Mucosa of stomach (tissue), 1 donor: Measurements from ENCODE around the gene CPHXL.

ENCODE experiments used
- H3K27me3 ChIP-seq: one replicate; pipeline ENCODE4 v1.7.0; 2013; ENCODE audit warnings: mild to moderate bottlenecking, low read length; ENCODE audit not compliant: control insufficient read depth, insufficient read depth
- H3K36me3 ChIP-seq: one replicate; pipeline ENCODE4 v1.7.0; 2013; ENCODE audit warnings: low read length; ENCODE audit not compliant: control insufficient read depth, insufficient read depth
- H3K4me1 ChIP-seq: one replicate; pipeline ENCODE4 v1.7.0; 2013; ENCODE audit warnings: mild to moderate bottlenecking, low read length; ENCODE audit not compliant: control insufficient read depth, insufficient read depth
- H3K4me3 ChIP-seq: one replicate; pipeline ENCODE4 v1.7.0; 2013; ENCODE audit warnings: low read length
- H3K9ac ChIP-seq: one replicate; pipeline ENCODE4 v1.7.0; 2013; ENCODE audit warnings: mild to moderate bottlenecking, low read length, moderate library complexity
- H3K9me3 ChIP-seq: one replicate; pipeline ENCODE4 v1.7.0; 2013; ENCODE audit warnings: mild to moderate bottlenecking, low read length, moderate library complexity; ENCODE audit not compliant: control insufficient read depth
- donor health status: Pancreatic carcinoma.

The CPHXL gene

DNA sequence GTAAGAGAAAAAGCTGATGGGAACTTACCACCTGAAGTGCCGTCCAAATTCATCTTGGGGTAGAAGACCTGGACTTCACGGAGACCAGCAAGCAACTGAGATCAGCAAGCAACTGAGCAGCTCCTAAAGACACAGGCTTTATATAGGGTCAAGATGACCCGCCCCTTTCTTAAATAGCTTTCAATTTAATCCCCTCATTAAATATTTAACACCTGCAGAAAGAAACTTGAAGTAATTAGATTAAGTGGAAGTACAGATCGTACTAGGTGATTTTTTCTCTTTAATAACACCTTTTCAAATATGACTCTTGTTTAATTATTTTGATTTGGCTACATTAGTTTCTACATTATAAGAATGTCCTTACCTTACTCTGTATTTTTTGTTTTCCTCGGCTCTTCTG lies at the start of gene CPHXL:
CPHXL (minus strand) TSS at position 101 of the 400 bp plus-strand sequence; CDS start at position 53, 48 bp downstream.
- no peaks in the 10 kb centered on the region for H3K9me3 ChIP-seq
- no peaks in the 10 kb centered on the region for H3K36me3 ChIP-seq
- no peaks in the 10 kb centered on the region for H3K27me3 ChIP-seq
- no peak within 1 kb of the TSS for H3K4me3 ChIP-seq
- H3K9ac ChIP-seq: no peak within 1 kb of the TSS
- peaks cover 8% of the 10 kb centered on the region for H3K4me1 ChIP-seq

DNA sequence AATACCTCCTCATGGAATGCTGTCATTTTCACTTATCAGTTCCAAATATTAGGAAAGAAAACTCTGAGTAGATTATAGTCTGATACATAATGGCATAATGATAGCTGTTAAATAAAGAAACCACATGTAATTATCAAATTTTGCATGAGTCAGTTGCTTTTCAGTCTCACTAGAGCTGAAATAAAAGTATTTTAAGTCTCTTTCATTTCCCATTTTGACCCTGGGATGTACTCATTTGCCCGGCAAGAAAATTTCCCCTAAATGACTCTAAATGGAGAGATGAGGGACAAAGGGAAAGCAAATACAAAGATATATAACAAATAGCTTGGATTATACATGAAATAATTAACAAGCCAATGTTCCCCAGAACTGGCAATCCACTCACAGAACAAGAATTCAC lies 47.9 kb upstream of the CPHXL start:
- Histone ChIP-seq H3K9ac (no peak overlapping the region), H3K27me3 (peaks cover 3% of the 10 kb centered on the region), H3K36me3 (no peaks in the 10 kb centered on the region), H3K4me1 (no peaks in the 10 kb centered on the region), H3K4me3 (no peak overlapping the region), H3K9me3 (no peaks in the 10 kb centered on the region)

DNA sequence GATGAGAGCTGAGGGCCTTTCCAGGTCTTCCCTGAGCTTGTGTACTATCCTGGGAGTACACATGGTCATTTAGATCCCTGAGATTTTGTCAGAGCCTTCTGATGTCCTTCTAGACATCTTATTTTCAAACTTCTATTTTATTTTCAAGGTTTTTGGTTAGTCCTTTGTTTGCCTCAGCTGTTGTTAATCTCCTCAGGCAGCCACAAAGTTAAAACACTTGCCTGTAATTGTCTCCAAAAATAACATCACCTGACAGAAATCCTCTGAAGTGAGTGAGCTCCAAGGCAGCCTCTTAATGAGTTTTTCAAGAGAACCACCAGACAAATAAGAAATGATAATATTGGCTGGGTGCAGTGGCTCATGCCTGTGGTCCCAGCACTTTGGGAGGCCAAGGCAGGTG lies 43.8 kb upstream of the CPHXL start:
- Histone ChIP-seq H3K9ac (no peak overlapping the region), H3K9me3 (no peaks in the 10 kb centered on the region), H3K4me1 (no peaks in the 10 kb centered on the region), H3K27me3 (peaks cover 3% of the 10 kb centered on the region), H3K4me3 (no peak overlapping the region), H3K36me3 (no peaks in the 10 kb centered on the region)

DNA sequence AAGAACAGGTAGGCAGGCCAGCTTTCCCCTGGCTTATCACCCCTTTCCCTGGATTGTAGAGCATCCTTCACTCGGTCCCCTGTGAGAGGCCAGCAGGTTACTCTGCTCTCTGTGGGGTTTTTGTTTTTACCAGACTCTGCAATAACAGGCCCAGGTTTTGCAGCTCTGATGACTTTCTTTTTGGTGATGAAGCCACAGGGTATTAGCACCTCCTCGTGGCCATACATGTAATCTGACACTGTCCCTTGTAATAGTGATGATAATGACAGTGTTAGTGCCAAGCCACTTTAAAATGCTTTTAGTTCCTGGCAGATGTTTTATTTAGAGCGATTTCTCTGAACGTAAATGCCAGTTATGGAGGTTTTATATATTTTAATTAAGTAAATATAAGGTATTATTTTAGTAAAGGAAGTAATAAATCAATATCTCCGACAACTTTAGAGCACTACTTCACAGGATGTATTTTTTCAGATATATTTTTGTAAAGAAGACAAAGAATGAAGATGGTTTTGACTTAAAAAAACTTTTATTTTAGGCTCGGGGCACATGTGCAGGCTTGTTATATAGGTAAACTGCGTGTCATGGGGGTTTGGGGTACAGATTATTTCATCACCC lies 38.0 kb upstream of the CPHXL start:
- no peaks in the 10 kb centered on the region for H3K9me3 ChIP-seq
- no peak overlapping the region for H3K4me3 ChIP-seq
- no peaks in the 10 kb centered on the region for H3K4me1 ChIP-seq
- no peak overlapping the region for H3K9ac ChIP-seq
- no peaks in the 10 kb centered on the region for H3K36me3 ChIP-seq
- H3K27me3 ChIP-seq: no peaks in the 10 kb centered on the region

DNA sequence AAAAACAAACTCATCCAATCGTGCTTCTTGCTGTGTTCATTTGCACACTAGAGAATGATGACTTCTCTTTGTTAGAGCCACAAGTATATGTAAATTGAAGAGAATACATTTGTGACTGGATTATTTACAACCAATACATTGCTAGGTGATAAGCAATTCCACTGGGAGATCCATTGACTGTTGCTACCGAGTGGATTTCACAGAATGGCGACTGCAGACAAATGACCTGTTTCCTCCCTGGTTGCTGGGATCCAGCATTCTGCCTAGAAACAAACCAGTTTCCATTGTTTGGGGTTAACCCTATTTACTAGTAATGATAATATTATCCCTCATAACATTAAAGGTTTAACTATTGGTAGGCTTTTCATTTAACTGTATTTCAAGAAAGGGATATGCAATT lies 36.9 kb upstream of the CPHXL start:
- Histone ChIP-seq H3K4me1 (no peaks in the 10 kb centered on the region), H3K4me3 (no peak overlapping the region), H3K9me3 (no peaks in the 10 kb centered on the region), H3K36me3 (no peaks in the 10 kb centered on the region), H3K9ac (no peak overlapping the region), H3K27me3 (no peaks in the 10 kb centered on the region)

DNA sequence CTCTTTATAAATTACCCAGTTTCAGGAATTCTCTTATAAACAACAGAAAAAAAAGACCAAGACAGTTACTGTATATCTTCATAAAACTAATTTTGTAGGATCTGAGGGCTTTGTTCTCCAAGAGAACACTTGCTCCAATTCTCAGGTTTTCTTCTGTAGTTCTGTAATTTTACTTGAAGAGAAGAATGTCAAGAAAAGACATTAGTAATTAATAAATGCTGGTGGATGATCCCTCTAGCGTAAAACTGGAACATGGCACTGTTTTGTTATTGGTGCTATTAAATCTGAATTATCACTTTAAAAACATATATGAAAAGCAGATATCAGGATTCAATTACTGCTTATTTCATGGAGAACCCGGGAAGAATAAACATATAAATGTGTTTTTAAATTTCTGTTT lies 36.5 kb upstream of the CPHXL start:
- Histone ChIP-seq H3K4me3 (no peak overlapping the region), H3K9ac (no peak overlapping the region), H3K27me3 (no peaks in the 10 kb centered on the region), H3K4me1 (no peaks in the 10 kb centered on the region), H3K9me3 (no peaks in the 10 kb centered on the region), H3K36me3 (no peaks in the 10 kb centered on the region)

DNA sequence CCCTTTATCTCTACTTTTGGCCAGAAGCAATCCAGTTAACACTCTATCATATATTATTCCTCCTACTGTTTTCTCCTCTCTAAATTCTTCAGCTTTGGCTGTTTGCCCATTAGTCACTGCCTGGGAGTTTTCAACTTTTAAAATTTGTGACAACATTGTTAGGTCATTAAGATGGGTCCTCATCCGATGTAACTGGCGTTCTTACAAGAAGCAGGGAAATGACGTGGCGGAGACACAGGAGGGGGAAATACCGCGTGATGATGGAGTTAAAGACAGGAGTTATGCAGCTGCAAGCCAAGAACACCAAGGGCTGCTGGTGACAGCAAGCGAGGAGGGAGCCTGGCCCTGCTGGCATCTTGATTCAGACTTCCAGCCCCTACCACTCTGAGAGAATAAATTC lies 34.8 kb upstream of the CPHXL start:
- Histone ChIP-seq H3K4me1 (no peaks in the 10 kb centered on the region), H3K4me3 (no peak overlapping the region), H3K36me3 (no peaks in the 10 kb centered on the region), H3K27me3 (peaks cover 4% of the 10 kb centered on the region), H3K9ac (no peak overlapping the region), H3K9me3 (no peaks in the 10 kb centered on the region)

DNA sequence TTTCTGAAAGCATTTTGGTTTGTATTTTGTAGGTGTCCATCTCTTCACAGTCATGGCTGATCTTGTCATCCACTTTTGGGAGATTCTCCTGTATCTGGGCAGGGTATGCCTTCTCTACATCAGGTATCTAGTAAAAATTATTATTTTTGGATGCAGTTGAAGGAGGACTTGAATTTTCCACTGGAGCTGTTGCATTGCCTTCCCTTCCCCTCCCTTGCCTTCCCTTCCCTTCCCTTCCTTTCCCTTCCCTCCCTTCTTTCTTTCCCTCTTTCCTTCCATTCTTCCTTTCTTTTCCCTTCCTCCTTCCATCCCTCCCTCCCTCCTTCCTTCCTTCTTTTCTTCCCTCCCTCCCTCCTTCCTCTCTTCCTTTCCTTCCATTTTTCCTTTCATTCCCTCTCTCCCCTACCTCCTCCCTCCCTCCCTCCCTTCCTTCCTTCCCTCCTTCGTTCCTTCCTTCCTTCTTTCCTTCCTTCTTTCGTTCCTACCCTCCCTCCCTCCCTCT lies 33.8 kb upstream of the CPHXL start:
- H3K9ac ChIP-seq: no peak overlapping the region
- H3K4me3 ChIP-seq: no peak overlapping the region
- no peaks in the 10 kb centered on the region for H3K36me3 ChIP-seq
- no peaks in the 10 kb centered on the region for H3K9me3 ChIP-seq
- H3K4me1 ChIP-seq: peaks cover under 1% of the 10 kb centered on the region
- H3K27me3 ChIP-seq: peaks cover 4% of the 10 kb centered on the region

DNA sequence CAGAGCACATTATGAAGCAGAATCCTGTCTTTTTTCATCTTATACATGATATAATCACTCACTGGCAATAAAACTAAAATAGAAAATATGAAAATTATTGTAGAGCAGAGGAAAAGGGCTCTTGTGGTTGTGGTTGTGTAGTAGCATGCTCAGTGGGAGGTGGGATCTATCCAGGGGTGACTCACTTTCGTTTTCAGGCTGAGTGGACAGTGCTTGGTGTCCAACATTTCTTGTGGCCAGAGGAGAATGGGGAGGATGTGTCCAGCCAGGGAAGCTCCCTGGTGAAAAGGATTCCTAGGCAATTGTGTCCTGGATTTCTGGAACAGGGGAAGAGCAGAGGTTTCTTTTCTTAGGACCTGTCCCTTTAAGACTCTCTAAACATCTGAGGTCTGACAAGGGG lies 31.9 kb upstream of the CPHXL start:
- no peaks in the 10 kb centered on the region for H3K9me3 ChIP-seq

DNA sequence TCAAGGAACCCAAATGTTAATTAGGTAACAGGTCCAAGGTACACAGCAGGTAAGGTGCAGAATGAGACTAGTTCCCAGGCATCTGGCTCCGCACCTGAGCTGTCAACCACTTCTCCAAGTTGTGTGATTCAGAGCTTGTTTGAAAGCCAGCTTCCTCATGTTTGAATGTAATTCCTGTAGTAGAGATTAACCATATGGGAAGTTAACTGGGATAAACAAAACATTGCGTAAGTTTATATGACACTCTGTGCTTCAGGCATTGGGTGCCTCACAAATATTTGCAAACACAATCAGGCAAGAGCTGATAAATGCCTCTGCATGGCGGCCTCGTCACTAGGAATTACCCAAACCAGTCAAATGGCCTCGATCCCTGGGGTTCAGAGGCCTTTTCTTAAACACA lies 27.9 kb upstream of the CPHXL start:
- no peak overlapping the region for H3K9ac ChIP-seq
- peaks cover 26% of the 10 kb centered on the region for H3K27me3 ChIP-seq
- H3K4me1 ChIP-seq: peaks cover 16% of the 10 kb centered on the region

More for the DNA sequence above, 31.9 kb upstream of the CPHXL start:
- H3K4me3 ChIP-seq: no peak overlapping the region
- H3K27me3 ChIP-seq: peaks cover 4% of the 10 kb centered on the region
- H3K4me1 ChIP-seq: peaks cover 15% of the 10 kb centered on the region
- no peak overlapping the region for H3K9ac ChIP-seq
- H3K36me3 ChIP-seq: no peaks in the 10 kb centered on the region

DNA sequence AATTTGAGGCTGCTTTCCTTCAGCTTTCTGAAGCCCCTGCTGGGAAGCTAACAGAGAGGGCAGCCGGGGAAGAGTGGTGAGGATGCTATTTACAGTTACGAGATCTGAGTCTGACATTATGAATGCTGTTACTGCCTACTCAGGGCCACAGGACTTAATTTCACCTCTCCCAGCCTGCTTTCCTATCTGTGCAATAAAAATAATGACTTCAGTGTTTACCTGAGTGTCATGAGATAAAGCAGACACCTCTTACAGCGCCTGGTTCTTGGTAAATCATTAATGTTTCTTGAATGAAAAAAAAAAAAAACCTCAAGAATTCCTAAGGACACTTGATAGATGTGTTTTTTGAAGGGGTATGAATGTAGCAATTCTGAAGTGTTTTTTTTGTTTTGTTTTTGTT lies 24.2 kb upstream of the CPHXL start:
- no peak overlapping the region for H3K4me3 ChIP-seq
- no peak overlapping the region for H3K9ac ChIP-seq
- no peaks in the 10 kb centered on the region for H3K36me3 ChIP-seq
- peaks cover 21% of the 10 kb centered on the region for H3K27me3 ChIP-seq
- H3K4me1 ChIP-seq: peaks cover 16% of the 10 kb centered on the region
- no peaks in the 10 kb centered on the region for H3K9me3 ChIP-seq

More for the DNA sequence above, 27.9 kb upstream of the CPHXL start:
- no peaks in the 10 kb centered on the region for H3K9me3 ChIP-seq
- H3K4me3 ChIP-seq: no peak overlapping the region
- H3K36me3 ChIP-seq: no peaks in the 10 kb centered on the region

DNA sequence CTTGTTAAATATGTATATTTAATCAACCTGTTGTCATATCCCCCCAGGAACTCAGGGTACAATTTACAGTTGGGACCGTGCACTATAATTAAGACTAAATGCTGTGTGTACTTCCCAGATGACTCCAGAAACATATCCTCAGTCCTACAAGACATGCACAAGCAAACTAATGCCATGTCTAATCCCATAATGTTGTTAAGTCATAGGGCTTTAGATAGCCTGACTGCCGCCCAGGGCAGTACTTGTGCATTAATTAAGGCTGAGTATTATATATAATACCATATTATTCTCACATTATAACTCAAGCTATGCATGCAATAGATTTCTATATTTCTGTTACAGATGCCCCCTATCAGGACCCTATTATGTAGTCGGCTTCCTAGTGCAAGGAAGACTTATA lies 20.1 kb upstream of the CPHXL start:
- no peaks in the 10 kb centered on the region for H3K36me3 ChIP-seq
- H3K9me3 ChIP-seq: peaks cover 4% of the 10 kb centered on the region
- H3K4me1 ChIP-seq: no peaks in the 10 kb centered on the region
- no peak overlapping the region for H3K9ac ChIP-seq
- H3K4me3 ChIP-seq: no peak overlapping the region
- H3K27me3 ChIP-seq: peaks cover 11% of the 10 kb centered on the region

DNA sequence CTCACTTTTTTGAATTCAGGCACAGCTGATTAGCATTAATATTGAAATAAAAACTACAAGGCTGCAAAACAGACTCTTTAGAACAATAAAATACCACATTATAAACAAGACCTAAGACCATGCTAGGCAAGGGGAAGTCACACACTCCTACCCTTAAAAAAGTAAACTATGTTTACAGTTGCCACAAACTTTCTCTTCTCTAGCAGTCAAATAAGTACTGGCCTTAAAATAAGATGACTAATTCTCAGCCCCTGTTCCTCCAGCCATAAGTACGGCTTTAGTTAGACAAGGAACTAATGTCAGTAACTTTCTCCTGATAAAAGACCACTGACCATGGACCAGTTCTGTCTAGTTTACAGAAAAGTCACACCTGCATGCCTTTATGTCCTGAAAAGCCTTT lies 19.5 kb upstream of the CPHXL start:
- no peak overlapping the region for H3K4me3 ChIP-seq
- H3K36me3 ChIP-seq: no peaks in the 10 kb centered on the region
- H3K9ac ChIP-seq: no peak overlapping the region
- peaks cover 9% of the 10 kb centered on the region for H3K27me3 ChIP-seq
- no peaks in the 10 kb centered on the region for H3K4me1 ChIP-seq
- H3K9me3 ChIP-seq: peaks cover 4% of the 10 kb centered on the region
